Measurements from ENCODE around the gene SP140. TPM values are rescaled to one million over a fixed set of nuclear protein-coding genes. Genes with fewer than 3 reads are reported as not detected.

Gene SP140
- total and polyA plus RNA-seq, 10 of the 15 experiments (the other 5 are each of a cell fraction or from before 2014, with no cell fraction given) = 61.7 to 164 (median 90.7) TPM

GRCh38 chr2:230318190-230319121 is 92.9 kb downstream of the SP140 start (continued):
- TF ChIP-seq CBX5 (IDR thresholded peaks at IDR 0.05; ENCODE audit: low read depth) (no peak), ETV6 (conservative IDR thresholded peaks at IDR 0.05 in 1 of 2, IDR thresholded peaks at IDR 0.05 in 1 of 2; ENCODE audit: borderline replicate concordance in 1 of 2, low read depth in 1 of 2) (peak in 1 of 2 experiments; percentile 83; a peak in 2 of 4 replicates), DPF2 (IDR thresholded peaks at IDR 0.05) (peak; percentile 39; the same call in 1 of the 2 replicates), CREM (IDR thresholded peaks at IDR 0.05; ENCODE audit: low read depth) (0 out of 2 replicates have a peak, but pooled peaks have one; percentile 7)
- TF ChIP-seq, protein P1, sequence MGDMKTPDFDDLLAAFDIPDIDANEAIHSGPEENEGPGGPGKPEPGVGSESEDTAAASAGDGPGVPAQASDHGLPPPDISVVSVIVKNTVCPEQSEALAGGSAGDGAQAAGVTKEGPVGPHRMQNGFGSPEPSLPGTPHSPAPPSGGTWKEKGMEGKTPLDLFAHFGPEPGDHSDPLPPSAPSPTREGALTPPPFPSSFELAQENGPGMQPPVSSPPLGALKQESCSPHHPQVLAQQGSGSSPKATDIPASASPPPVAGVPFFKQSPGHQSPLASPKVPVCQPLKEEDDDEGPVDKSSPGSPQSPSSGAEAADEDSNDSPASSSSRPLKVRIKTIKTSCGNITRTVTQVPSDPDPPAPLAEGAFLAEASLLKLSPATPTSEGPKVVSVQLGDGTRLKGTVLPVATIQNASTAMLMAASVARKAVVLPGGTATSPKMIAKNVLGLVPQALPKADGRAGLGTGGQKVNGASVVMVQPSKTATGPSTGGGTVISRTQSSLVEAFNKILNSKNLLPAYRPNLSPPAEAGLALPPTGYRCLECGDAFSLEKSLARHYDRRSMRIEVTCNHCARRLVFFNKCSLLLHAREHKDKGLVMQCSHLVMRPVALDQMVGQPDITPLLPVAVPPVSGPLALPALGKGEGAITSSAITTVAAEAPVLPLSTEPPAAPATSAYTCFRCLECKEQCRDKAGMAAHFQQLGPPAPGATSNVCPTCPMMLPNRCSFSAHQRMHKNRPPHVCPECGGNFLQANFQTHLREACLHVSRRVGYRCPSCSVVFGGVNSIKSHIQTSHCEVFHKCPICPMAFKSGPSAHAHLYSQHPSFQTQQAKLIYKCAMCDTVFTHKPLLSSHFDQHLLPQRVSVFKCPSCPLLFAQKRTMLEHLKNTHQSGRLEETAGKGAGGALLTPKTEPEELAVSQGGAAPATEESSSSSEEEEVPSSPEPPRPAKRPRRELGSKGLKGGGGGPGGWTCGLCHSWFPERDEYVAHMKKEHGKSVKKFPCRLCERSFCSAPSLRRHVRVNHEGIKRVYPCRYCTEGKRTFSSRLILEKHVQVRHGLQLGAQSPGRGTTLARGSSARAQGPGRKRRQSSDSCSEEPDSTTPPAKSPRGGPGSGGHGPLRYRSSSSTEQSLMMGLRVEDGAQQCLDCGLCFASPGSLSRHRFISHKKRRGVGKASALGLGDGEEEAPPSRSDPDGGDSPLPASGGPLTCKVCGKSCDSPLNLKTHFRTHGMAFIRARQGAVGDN (IDR thresholded peaks at IDR 0.05) = peak; percentile 52; the same call in 1 of the 2 replicates

Measured in GM12878 (cell line).